Neural cell (in vitro differentiated cells): ENCODE results near the gene PHF12.

ENCODE experiments used
- EP300 ChIP-seq: fragments of 450-650 bp; conservative IDR thresholded peaks from 2 replicates; pipeline ENCODE4 v1.6.1; 2014; ENCODE audit warnings: antibody characterized with exemption, mild to moderate bottlenecking, moderate library complexity; ENCODE audit not compliant: poor library complexity, severe bottlenecking
- RAD21 ChIP-seq: fragments of 450-650 bp; conservative IDR thresholded peaks from 2 replicates; pipeline ENCODE4 v1.6.1; 2014; ENCODE audit warnings: antibody characterized with exemption, mild to moderate bottlenecking, moderate library complexity
- SMC3 ChIP-seq: fragments of 450-650 bp; conservative IDR thresholded peaks from 2 replicates; pipeline ENCODE4 v1.6.1; 2014; ENCODE audit warnings: antibody characterized with exemption, mild to moderate bottlenecking, moderate library complexity; ENCODE audit not compliant: poor library complexity
- TF ChIP-seq, protein P1 (sequence below): fragments of 450-650 bp; IDR thresholded peaks from 2 replicates; pipeline ENCODE4 v1.5.1; 2014; ENCODE audit warnings: antibody characterized with exemption, mild to moderate bottlenecking, moderate library complexity; ENCODE audit not compliant: poor library complexity, severe bottlenecking
- TF ChIP-seq, protein P2 (sequence below): IDR thresholded peaks from 2 replicates; pipeline ENCODE4 v1.6.1; 2012; ENCODE audit warnings: borderline replicate concordance

- TF ChIP-seq, protein P1, sequence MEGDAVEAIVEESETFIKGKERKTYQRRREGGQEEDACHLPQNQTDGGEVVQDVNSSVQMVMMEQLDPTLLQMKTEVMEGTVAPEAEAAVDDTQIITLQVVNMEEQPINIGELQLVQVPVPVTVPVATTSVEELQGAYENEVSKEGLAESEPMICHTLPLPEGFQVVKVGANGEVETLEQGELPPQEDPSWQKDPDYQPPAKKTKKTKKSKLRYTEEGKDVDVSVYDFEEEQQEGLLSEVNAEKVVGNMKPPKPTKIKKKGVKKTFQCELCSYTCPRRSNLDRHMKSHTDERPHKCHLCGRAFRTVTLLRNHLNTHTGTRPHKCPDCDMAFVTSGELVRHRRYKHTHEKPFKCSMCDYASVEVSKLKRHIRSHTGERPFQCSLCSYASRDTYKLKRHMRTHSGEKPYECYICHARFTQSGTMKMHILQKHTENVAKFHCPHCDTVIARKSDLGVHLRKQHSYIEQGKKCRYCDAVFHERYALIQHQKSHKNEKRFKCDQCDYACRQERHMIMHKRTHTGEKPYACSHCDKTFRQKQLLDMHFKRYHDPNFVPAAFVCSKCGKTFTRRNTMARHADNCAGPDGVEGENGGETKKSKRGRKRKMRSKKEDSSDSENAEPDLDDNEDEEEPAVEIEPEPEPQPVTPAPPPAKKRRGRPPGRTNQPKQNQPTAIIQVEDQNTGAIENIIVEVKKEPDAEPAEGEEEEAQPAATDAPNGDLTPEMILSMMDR = no peak
- TF ChIP-seq RAD21 (no peak), SMC3 (no peak), EP300 (no peak)
- TF ChIP-seq, protein P2, sequence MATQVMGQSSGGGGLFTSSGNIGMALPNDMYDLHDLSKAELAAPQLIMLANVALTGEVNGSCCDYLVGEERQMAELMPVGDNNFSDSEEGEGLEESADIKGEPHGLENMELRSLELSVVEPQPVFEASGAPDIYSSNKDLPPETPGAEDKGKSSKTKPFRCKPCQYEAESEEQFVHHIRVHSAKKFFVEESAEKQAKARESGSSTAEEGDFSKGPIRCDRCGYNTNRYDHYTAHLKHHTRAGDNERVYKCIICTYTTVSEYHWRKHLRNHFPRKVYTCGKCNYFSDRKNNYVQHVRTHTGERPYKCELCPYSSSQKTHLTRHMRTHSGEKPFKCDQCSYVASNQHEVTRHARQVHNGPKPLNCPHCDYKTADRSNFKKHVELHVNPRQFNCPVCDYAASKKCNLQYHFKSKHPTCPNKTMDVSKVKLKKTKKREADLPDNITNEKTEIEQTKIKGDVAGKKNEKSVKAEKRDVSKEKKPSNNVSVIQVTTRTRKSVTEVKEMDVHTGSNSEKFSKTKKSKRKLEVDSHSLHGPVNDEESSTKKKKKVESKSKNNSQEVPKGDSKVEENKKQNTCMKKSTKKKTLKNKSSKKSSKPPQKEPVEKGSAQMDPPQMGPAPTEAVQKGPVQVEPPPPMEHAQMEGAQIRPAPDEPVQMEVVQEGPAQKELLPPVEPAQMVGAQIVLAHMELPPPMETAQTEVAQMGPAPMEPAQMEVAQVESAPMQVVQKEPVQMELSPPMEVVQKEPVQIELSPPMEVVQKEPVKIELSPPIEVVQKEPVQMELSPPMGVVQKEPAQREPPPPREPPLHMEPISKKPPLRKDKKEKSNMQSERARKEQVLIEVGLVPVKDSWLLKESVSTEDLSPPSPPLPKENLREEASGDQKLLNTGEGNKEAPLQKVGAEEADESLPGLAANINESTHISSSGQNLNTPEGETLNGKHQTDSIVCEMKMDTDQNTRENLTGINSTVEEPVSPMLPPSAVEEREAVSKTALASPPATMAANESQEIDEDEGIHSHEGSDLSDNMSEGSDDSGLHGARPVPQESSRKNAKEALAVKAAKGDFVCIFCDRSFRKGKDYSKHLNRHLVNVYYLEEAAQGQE = no peak
Observed at GRCh38 chr17:28929787-28930186, 21.5 kb downstream of the PHF12 start.
